Left lung (tissue), 10 donors: ENCODE data around the gene AIP. TPM values are rescaled to one million over a fixed set of nuclear protein-coding genes. Genes with fewer than 3 reads are reported as not detected.
A peak's percentile ranks its signal among the peaks of the same experiment; 100 is the strongest.

Experiments
- ATAC-seq: fragments of 200-7000 bp; cut with Tn5 transposase; one replicate; pipeline ENCODE4 v1.9.1; 2020; ENCODE audit warnings: moderate library complexity
- DNase-seq, 4 donors: peaks; one replicate each; pipeline ENCODE4 v3.0.0-alpha.2; 2013 to 2020
- H3K27ac ChIP-seq, 2 donors: fragments of 200-600 bp; sonication (generic) in 1 of 2; one replicate each; pipeline versions ENCODE4 v1.5.0 to v1.8.0; 2020 to 2021
- H3K27me3 ChIP-seq, 2 donors: fragments of 200-600 bp; sonication (generic) in 1 of 2; one replicate each; pipeline versions ENCODE4 v1.5.0 to v1.8.0; 2020 to 2021
- H3K36me3 ChIP-seq, 2 donors: fragments of 200-600 bp; sonication (generic) in 1 of 2; one replicate each; pipeline versions ENCODE4 v1.5.0 to v1.8.0; 2020 to 2021
- H3K4me1 ChIP-seq, 2 donors: fragments of 200-600 bp; one replicate each; pipeline ENCODE4 v1.8.0; 2021
- H3K4me3 ChIP-seq, 2 donors: fragments of 200-600 bp; sonication (generic) in 1 of 2; one replicate each; pipeline versions ENCODE4 v1.5.0 to v1.8.0; 2020 to 2021; ENCODE audit warnings: mild to moderate bottlenecking in 1 of 2
- H3K9me3 ChIP-seq, 2 donors: fragments of 200-600 bp; sonication (generic) in 1 of 2; one replicate each; pipeline versions ENCODE4 v1.5.0 to v1.8.0; 2020 to 2021
- CTCF ChIP-seq, 2 donors: fragments of 200-600 bp; sonication (generic) in 1 of 2; IDR thresholded peaks; one replicate each; pipeline versions ENCODE4 v1.5.0 to v1.8.0; 2021; ENCODE audit warnings: antibody characterized with exemption in 2 of 2
- intact Hi-C, 2 donors: fragments of 100-400 bp; cut with DNase I; formaldehyde crosslinking; loops; one replicate each; pipeline versions ENCODE4 v1.11.2 to v1.14.2; 2022
- polyA plus RNA-seq, 6 donors: library from polyadenylated mRNA; unstranded; fragments of 120-200 nt; gene quantifications; one replicate each; pipeline ENCODE4 v1.2.1, GENCODE V29; 2013; ENCODE audit not compliant: insufficient read length in 6 of 6
- total RNA-seq, 2 donors: library from RNA; stranded (reverse); fragmentation: NEBNext Ultra II Directional; extraction: Animal tissue kit (Norgen Biotek cat#: 25700); gene quantifications; one replicate each; pipeline ENCODE4 v1.2.1, GENCODE V29; 2021
- donor health status: DM: no; HTN: yes; CAD: no.
- donor health status: DM: no; HTN: no; CAD: no.

Gene AIP
- total and polyA plus RNA-seq, 8 donors, result 55.7 to 68.2 (median 61.0) TPM

DNA sequence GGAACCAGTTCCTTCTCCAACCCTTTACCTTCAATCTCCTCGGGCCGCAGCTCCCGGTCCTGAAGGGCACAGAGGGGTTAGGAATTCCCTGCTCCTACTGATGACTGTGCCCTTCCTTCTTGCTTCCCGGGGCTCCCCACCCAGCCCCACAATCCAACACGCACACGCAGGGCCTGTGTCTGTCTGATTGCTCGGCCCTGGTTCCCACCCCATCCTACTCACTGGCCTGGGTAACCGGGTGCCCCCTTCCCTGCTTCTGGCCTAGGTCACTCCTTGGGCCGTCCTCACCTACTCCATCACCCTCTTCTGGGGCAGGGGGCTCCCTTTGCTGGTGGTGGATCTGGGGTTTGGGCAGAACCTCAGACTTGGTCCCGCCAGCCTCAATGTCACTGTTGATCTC lies 39.1 kb downstream of the AIP start:
- ATAC-seq, result no peak
- DNase-seq, result no peak
- no peak for TF ChIP-seq CTCF (IDR thresholded peaks at IDR 0.05)
- H3K27me3 ChIP-seq, result peaks cover 0 to 8% of the 10 kb centered on the region in 2 donors
- H3K4me3 ChIP-seq, result no peak overlapping the region
- no peaks in the 10 kb centered on the region for H3K9me3 ChIP-seq
- H3K27ac ChIP-seq, result no peak overlapping the region
- no peaks in the 10 kb centered on the region for H3K4me1 ChIP-seq
- intact Hi-C loops, result no loop called here
- no peaks in the 10 kb centered on the region for H3K36me3 ChIP-seq

GRCh38 chr11:67522338-67522737 lies 39.5 kb downstream of the AIP start:
- no peak for ATAC-seq
- H3K36me3 ChIP-seq, result no peaks in the 10 kb centered on the region
- no peak overlapping the region for H3K27ac ChIP-seq
- peak in 1 of 4 donors; percentile 71 for DNase-seq
- no peak overlapping the region for H3K4me3 ChIP-seq
- TF ChIP-seq CTCF (IDR thresholded peaks at IDR 0.05), result no peak
- no peaks in the 10 kb centered on the region for H3K9me3 ChIP-seq
- peaks cover 0 to 8% of the 10 kb centered on the region in 2 donors for H3K27me3 ChIP-seq
- no peaks in the 10 kb centered on the region for H3K4me1 ChIP-seq
- intact Hi-C loops, result no loop called here

- ATAC-seq (no peak), DNase-seq (peak in 1 of 4 donors; percentile 73)
- intact Hi-C loops, result no loop called here
- Histone ChIP-seq H3K4me3 (no peak within 1 kb of the TSS), H3K4me1 (no peaks in the 10 kb centered on the region), H3K27me3 (peaks cover 0 to 8% of the 10 kb centered on the region in 2 donors), H3K36me3 (no peaks in the 10 kb centered on the region), H3K27ac (no peak within 1 kb of the TSS), H3K9me3 (no peaks in the 10 kb centered on the region)
- TF ChIP-seq CTCF (IDR thresholded peaks at IDR 0.05), result no peak
Observed at GRCh38 chr11:67522844-67523555, 40.2 kb downstream of the AIP start, which contains the start of gene CABP2. TSS of gene CABP2 (minus strand) at chr11:67523446. CDS start at chr11:67523326, 120 bp downstream.

GRCh38 chr11:67523556-67524479 lies 41.0 kb downstream of the AIP start:
- DNase-seq (peak in 1 of 4 donors; percentile 55), ATAC-seq (no peak)
- intact Hi-C loops, result no loop called here
- H3K27ac ChIP-seq, result no peak overlapping the region
- H3K4me1 ChIP-seq, result no peaks in the 10 kb centered on the region
- H3K4me3 ChIP-seq, result no peak overlapping the region
- no peak for TF ChIP-seq CTCF (IDR thresholded peaks at IDR 0.05)
- H3K36me3 ChIP-seq, result no peaks in the 10 kb centered on the region
- H3K27me3 ChIP-seq, result peaks cover 0 to 8% of the 10 kb centered on the region in 2 donors
- H3K9me3 ChIP-seq, result no peaks in the 10 kb centered on the region

- no peaks in the 10 kb centered on the region for H3K4me1 ChIP-seq
- no peaks in the 10 kb centered on the region for H3K36me3 ChIP-seq
- no peak overlapping the region for H3K4me3 ChIP-seq
- DNase-seq (no peak), ATAC-seq (no peak)
- no peak overlapping the region for H3K27ac ChIP-seq
- no peaks in the 10 kb centered on the region for H3K9me3 ChIP-seq
- intact Hi-C loops, result no loop called here
- no peak for TF ChIP-seq CTCF (IDR thresholded peaks at IDR 0.05)
- peaks cover 0 to 8% of the 10 kb centered on the region in 2 donors for H3K27me3 ChIP-seq
Observed at GRCh38 chr11:67524480-67524808, 41.6 kb downstream of the AIP start.
